HL-60 (cell line): ENCODE measurements around the gene TELO2.

ENCODE experiments used
- CTCF ChIP-seq: IDR thresholded peaks from one replicate; pipeline ENCODE4 v1.5.1; 2011; ENCODE audit warnings: low read length, control low read depth, inconsistent platforms; ENCODE audit not compliant: insufficient read depth
- POLR2AphosphoS5 ChIP-seq: IDR thresholded peaks from 2 replicates; pipeline ENCODE4 v1.6.1; 2012; ENCODE audit warnings: low read depth

DNA sequence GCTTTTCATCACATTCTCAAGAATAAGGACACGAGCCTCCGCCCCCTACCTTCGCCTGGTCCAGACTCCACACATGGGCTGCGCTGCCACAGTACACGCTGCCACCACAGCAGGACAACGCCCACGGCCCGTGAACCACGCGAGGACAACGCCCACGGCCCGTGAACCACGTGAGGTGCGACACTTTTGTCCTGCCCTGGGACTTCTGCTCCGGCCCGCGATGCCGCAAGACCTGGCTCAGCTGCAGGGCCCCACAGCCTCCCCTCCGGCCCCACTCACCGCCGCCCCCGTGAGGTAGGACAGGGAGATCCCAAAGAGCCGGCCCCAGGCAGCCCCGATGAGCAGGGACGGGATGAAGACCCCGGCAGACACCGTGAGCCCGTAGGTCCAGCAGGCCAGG lies 42.9 kb upstream of the TELO2 start:
- no peak for TF ChIP-seq CTCF
- TF ChIP-seq POLR2AphosphoS5: no peak
